Neural cell (in vitro differentiated cells): ENCODE measurements around the gene ZNF324B. TPM values are rescaled to one million over a fixed set of nuclear protein-coding genes. Genes with fewer than 3 reads are reported as not detected.

ENCODE experiments used
- H2AFZ ChIP-seq: fragments of 200-600, 300-800 bp; sonication (generic), shearing (Covaris generic); 2 replicates; pipeline ENCODE4 v1.6.0; 2014; ENCODE audit warnings: low read depth, mild to moderate bottlenecking, antibody characterized with exemption, low read length, moderate library complexity
- H3F3A ChIP-seq: fragments of 200-600 bp; shearing (Covaris generic); 2 replicates; pipeline ENCODE4 v1.6.1; 2016; ENCODE audit warnings: mild to moderate bottlenecking, moderate library complexity, mixed read lengths, antibody characterized with exemption, low read length; ENCODE audit not compliant: insufficient read depth, poor library complexity, severe bottlenecking
- H3K27ac ChIP-seq: fragments of 200-600, 300-800 bp; sonication (generic), shearing (Covaris generic); 2 replicates; pipeline ENCODE4 v1.5.1; 2014; ENCODE audit warnings: mild to moderate bottlenecking, low read length, moderate library complexity
- H3K27me3 ChIP-seq: fragments of 300-800, 200-600 bp; sonication (generic), shearing (Covaris generic); 2 replicates; pipeline ENCODE4 v1.6.0; 2014; ENCODE audit warnings: mild to moderate bottlenecking, low read depth, low read length, moderate library complexity; ENCODE audit not compliant: insufficient read depth
- H3K36me3 ChIP-seq: fragments of 300-800, 200-600 bp; sonication (generic), shearing (Covaris generic); 2 replicates; pipeline ENCODE4 v1.5.1; 2014; ENCODE audit warnings: mild to moderate bottlenecking, antibody characterized with exemption, low read length, moderate library complexity; ENCODE audit not compliant: insufficient read depth
- H3K4me2 ChIP-seq: fragments of 300-800, 200-600 bp; sonication (generic), shearing (Covaris generic); 2 replicates; pipeline ENCODE4 v1.6.0; 2014; ENCODE audit warnings: mild to moderate bottlenecking, low read length
- H3K4me3 ChIP-seq: fragments of 300-800, 200-600 bp; sonication (generic), shearing (Covaris generic); 2 replicates; pipeline ENCODE4 v1.5.1; 2014; ENCODE audit warnings: mild to moderate bottlenecking, low read length, moderate library complexity
- H3K79me2 ChIP-seq: fragments of 200-600 bp; shearing (Covaris generic); replicated peaks from 2 replicates; pipeline ENCODE4 v1.6.0; 2014; ENCODE audit warnings: mild to moderate bottlenecking, low read length, moderate library complexity; ENCODE audit not compliant: insufficient read depth
- H3K9ac ChIP-seq: fragments of 300-800, 200-600 bp; sonication (generic), shearing (Covaris generic); 2 replicates; pipeline ENCODE4 v1.6.1; 2016; ENCODE audit warnings: mild to moderate bottlenecking, low read length, mixed read lengths
- H3K9me2 ChIP-seq: fragments of 200-600 bp; shearing (Covaris generic); 2 replicates; pipeline ENCODE4 v1.6.1; 2016; ENCODE audit warnings: mild to moderate bottlenecking, low read length, mixed read lengths; ENCODE audit not compliant: insufficient read depth
- H3K9me3 ChIP-seq: fragments of 200-600, 300-800 bp; sonication (generic), shearing (Covaris generic); 2 replicates; pipeline ENCODE4 v1.6.1; 2016; ENCODE audit warnings: mild to moderate bottlenecking, mixed run types, low read length, moderate library complexity, mixed read lengths
- H4K20me1 ChIP-seq: fragments of 200-600 bp; shearing (Covaris generic); 2 replicates; pipeline ENCODE4 v1.6.1; 2016; ENCODE audit warnings: mild to moderate bottlenecking, mixed run types; ENCODE audit not compliant: insufficient read depth
- CTCF ChIP-seq: fragments of 450-650 bp; IDR thresholded peaks from 2 replicates; pipeline ENCODE4 v1.5.1; 2014; ENCODE audit warnings: antibody characterized with exemption, mild to moderate bottlenecking, moderate library complexity; ENCODE audit not compliant: poor library complexity, severe bottlenecking
- EP300 ChIP-seq: fragments of 450-650 bp; conservative IDR thresholded peaks from 2 replicates; pipeline ENCODE4 v1.6.1; 2014; ENCODE audit warnings: antibody characterized with exemption, mild to moderate bottlenecking, moderate library complexity; ENCODE audit not compliant: poor library complexity, severe bottlenecking
- EZH2 ChIP-seq: fragments of 200-600, 300-800 bp; shearing (Covaris generic), sonication (generic); IDR thresholded peaks from 2 replicates; pipeline ENCODE4 v1.6.1; 2014; ENCODE audit warnings: antibody characterized with exemption, low read length, borderline replicate concordance, mild to moderate bottlenecking; ENCODE audit not compliant: insufficient read depth, poor library complexity, severe bottlenecking
- MXI1 ChIP-seq: fragments of 450-650 bp; conservative IDR thresholded peaks from 2 replicates; pipeline ENCODE4 v1.6.1; 2014; ENCODE audit warnings: antibody characterized with exemption, mild to moderate bottlenecking; ENCODE audit not compliant: poor library complexity, severe bottlenecking
- POLR2AphosphoS5 ChIP-seq: IDR thresholded peaks from 2 replicates; pipeline ENCODE4 v1.6.1; 2012
- RAD21 ChIP-seq: fragments of 450-650 bp; conservative IDR thresholded peaks from 2 replicates; pipeline ENCODE4 v1.6.1; 2014; ENCODE audit warnings: antibody characterized with exemption, mild to moderate bottlenecking, moderate library complexity
- REST ChIP-seq: IDR thresholded peaks from 2 replicates; pipeline ENCODE4 v1.6.1; 2012; ENCODE audit warnings: borderline replicate concordance
- SMC3 ChIP-seq: fragments of 450-650 bp; conservative IDR thresholded peaks from 2 replicates; pipeline ENCODE4 v1.6.1; 2014; ENCODE audit warnings: antibody characterized with exemption, mild to moderate bottlenecking, moderate library complexity; ENCODE audit not compliant: poor library complexity
- TAF1 ChIP-seq: IDR thresholded peaks from 2 replicates; pipeline ENCODE4 v1.6.1; 2012; ENCODE audit warnings: low read depth
- polyA plus RNA-seq: library from polyadenylated mRNA; depleted of rRNA; stranded (reverse); fragments of >200 nt; gene quantifications from 2 replicates; pipeline ENCODE4 v1.2.3, GENCODE V29; 2014

Gene ZNF324B
- polyA plus RNA-seq, 1 donor from 2014 or later: 10.4 TPM

- no peak overlapping the region for H3K4me3 ChIP-seq
- no peak overlapping the region for H3K9ac ChIP-seq
- H3K9me3 ChIP-seq: peaks cover 30% of the 10 kb centered on the region
- TF ChIP-seq TAF1: no peak
- TF ChIP-seq CTCF: no peak
- TF ChIP-seq RAD21: no peak
- no peak for TF ChIP-seq EZH2
- TF ChIP-seq MXI1: no peak
- TF ChIP-seq SMC3: no peak
- TF ChIP-seq REST: no peak
- no peak for TF ChIP-seq EP300
- no peak for TF ChIP-seq POLR2AphosphoS5
- no peaks in the 10 kb centered on the region for H3K79me2 ChIP-seq
- H3F3A ChIP-seq: no peaks in the 10 kb centered on the region
- no peaks in the 10 kb centered on the region for H4K20me1 ChIP-seq
- H3K4me2 ChIP-seq: no peak overlapping the region
- peaks cover 25% of the 10 kb centered on the region for H3K36me3 ChIP-seq
- no peak overlapping the region for H2AFZ ChIP-seq
- H3K27ac ChIP-seq: no peak overlapping the region
- H3K27me3 ChIP-seq: no peaks in the 10 kb centered on the region
- H3K9me2 ChIP-seq: no peaks in the 10 kb centered on the region
These were observed 21.7 kb upstream of the ZNF324B start for GRCh38 chr19:58429745-58430144.

- Histone ChIP-seq H3K4me3 (no peak overlapping the region), H3K79me2 (peaks cover 4% of the 10 kb centered on the region), H3K9me2 (no peaks in the 10 kb centered on the region), H3K9me3 (peaks cover 33% of the 10 kb centered on the region), H3F3A (no peaks in the 10 kb centered on the region), H3K4me2 (no peak overlapping the region), H3K9ac (no peak overlapping the region), H3K27ac (no peak overlapping the region), H4K20me1 (no peaks in the 10 kb centered on the region), H2AFZ (no peak overlapping the region), H3K27me3 (no peaks in the 10 kb centered on the region), H3K36me3 (peaks cover 30% of the 10 kb centered on the region)
- no peak for TF ChIP-seq EP300
- no peak for TF ChIP-seq POLR2AphosphoS5
- no peak for TF ChIP-seq MXI1
- TF ChIP-seq SMC3: no peak
- TF ChIP-seq EZH2: no peak
These were observed 17.2 kb upstream of the ZNF324B start for GRCh38 chr19:58434217-58434616.
